A549 (cell line): ENCODE data around the gene ARGFX.

ENCODE experiments used
- CEBPB ChIP-seq, 2 experiments: fragments of >200 bp in 1 of 2; sonication (Bioruptor Twin) in 1 of 2; formaldehyde crosslinking in 1 of 2; IDR thresholded peaks; 2 replicates each; pipeline ENCODE4 v1.6.1; 2012 to 2016
- CHD2 ChIP-seq: fragments of 150-350 bp; IDR thresholded peaks from 2 replicates; pipeline ENCODE4 v1.6.1; 2014; ENCODE audit warnings: low read length; ENCODE audit not compliant: partially characterized antibody
- CTCF ChIP-seq: fragments of >200 bp; sonication (Bioruptor Twin); formaldehyde crosslinking; IDR thresholded peaks from 3 replicates; pipeline ENCODE4 v1.5.1; 2016
- ELK1 ChIP-seq: fragments of 150-350 bp; IDR thresholded peaks from 2 replicates; pipeline ENCODE4 v1.6.1; 2014; ENCODE audit warnings: low read depth, mild to moderate bottlenecking, low read length
- EP300 ChIP-seq, 2 experiments: fragments of >200 bp; sonication (Bioruptor Twin); formaldehyde crosslinking; IDR thresholded peaks; 2 replicates in 1 of 2; 3 replicates in 1 of 2; pipeline ENCODE4 v1.6.1; 2016 to 2017
- POLR2A ChIP-seq: IDR thresholded peaks from 2 replicates; pipeline ENCODE4 v1.6.1; 2012; ENCODE audit warnings: mild to moderate bottlenecking, low read length
- USF2 ChIP-seq: fragments of 450-650 bp; IDR thresholded peaks from 2 replicates; pipeline ENCODE4 v1.6.1; 2014; ENCODE audit warnings: antibody characterized with exemption

GRCh38 chr3:121557426-121557934, 10.3 kb upstream of the ARGFX start:
- TF ChIP-seq CTCF (no peak), CHD2 (no peak), USF2 (no peak), ELK1 (no peak), EP300 (IDR thresholded peaks at IDR 0.05) (no peak), POLR2A (no peak), CEBPB (IDR thresholded peaks at IDR 0.05) (no peak)
